ENCODE data around the gene RANBP3L.
"Not testable (repeated sequence)": the region's sequence is repeated elsewhere in the genome, so short reads cannot be mapped to it uniquely, and the experiment has no call there.

The RANBP3L gene

GRCh38 chr5:36205329-36205728, 96.4 kb downstream of the RANBP3L start:
- DNase-seq (ENCODE audit: low read depth) = no peak

- DNase-seq (ENCODE audit: low read depth) = no peak
Observed at GRCh38 chr5:36202521-36202961, 99.2 kb downstream of the RANBP3L start.

- no peak for DNase-seq (ENCODE audit: low read depth)
Observed at GRCh38 chr5:36200513-36200912, 101.2 kb downstream of the RANBP3L start.

GRCh38 chr5:36199620-36200019, 102.1 kb downstream of the RANBP3L start:
- DNase-seq (ENCODE audit: low read depth) = no peak

DNA sequence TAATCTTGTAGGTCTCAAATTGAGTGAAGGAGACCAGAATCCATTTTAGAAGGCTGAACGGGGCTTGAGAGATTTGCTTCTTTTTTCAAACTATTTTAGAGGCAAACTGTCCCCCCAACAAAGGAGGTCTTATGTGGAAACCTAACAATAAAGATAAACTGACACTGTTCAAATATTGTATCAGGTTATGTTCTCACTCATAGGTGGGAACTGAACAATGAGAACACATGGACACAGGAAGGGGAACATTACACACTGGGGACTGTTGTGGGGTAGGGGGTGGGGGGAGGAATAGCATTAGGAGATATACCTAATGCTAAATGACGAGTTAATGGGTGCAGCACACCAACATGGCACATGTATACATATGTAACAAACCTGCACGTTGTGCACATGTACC, 102.9 kb downstream of the RANBP3L start:
- not testable (repeated sequence) for DNase-seq (ENCODE audit: low read depth)

Data from T-helper 22 cell (primary cell).